ENCODE results near the gene SLC28A3.
A peak's percentile ranks its signal among the peaks of the same experiment; 100 is the strongest.

The SLC28A3 gene

GRCh38 chr9:84379740-84380139, 39.2 kb upstream of the SLC28A3 start (continued):
- TF ChIP-seq, protein P1, sequence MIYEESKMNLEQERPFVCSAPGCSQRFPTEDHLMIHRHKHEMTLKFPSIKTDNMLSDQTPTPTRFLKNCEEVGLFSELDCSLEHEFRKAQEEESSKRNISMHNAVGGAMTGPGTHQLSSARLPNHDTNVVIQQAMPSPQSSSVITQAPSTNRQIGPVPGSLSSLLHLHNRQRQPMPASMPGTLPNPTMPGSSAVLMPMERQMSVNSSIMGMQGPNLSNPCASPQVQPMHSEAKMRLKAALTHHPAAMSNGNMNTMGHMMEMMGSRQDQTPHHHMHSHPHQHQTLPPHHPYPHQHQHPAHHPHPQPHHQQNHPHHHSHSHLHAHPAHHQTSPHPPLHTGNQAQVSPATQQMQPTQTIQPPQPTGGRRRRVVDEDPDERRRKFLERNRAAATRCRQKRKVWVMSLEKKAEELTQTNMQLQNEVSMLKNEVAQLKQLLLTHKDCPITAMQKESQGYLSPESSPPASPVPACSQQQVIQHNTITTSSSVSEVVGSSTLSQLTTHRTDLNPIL (CRISPR knock-in tag; IDR thresholded peaks at IDR 0.05; ENCODE audit: low read depth): no peak
- TF ChIP-seq CSDC2 (CRISPR knock-in tag; IDR thresholded peaks at IDR 0.05): no peak
- no peak for TF ChIP-seq ZC3H10 (CRISPR knock-in tag; IDR thresholded peaks at IDR 0.05)

DNA sequence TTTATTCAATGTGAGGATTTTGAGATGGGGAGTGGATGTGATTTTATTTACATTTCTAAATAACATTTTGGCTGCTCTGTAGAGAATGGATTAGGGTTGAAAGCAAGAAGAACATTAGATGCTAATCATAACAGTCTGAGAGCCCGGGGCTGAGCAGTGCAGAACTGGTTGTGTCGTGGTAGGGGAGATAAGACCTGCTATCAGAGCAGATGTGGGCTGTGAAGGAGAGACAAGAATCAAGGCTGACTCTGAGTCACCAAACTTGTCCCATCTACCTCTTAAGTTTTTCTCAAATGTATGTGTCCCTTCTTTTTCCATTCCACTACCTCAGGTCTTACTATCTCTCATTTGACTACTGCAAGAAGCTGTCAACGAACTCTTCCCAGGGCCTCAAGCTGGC, 35.4 kb upstream of the SLC28A3 start:
- TF ChIP-seq CSRNP3 (CRISPR knock-in tag; IDR thresholded peaks at IDR 0.05) (no peak), TCF4 (CRISPR knock-in tag; IDR thresholded peaks at IDR 0.05; ENCODE audit: borderline replicate concordance) (peak; percentile 74)
- no peak for ATAC-seq

GRCh38 chr9:84374516-84374915, 34.0 kb upstream of the SLC28A3 start:
- TF ChIP-seq ARNTL (CRISPR knock-in tag; IDR thresholded peaks at IDR 0.05; ENCODE audit: borderline replicate concordance, low read depth): no peak
- TF ChIP-seq, protein P1 (CRISPR knock-in tag; IDR thresholded peaks at IDR 0.05; ENCODE audit: low read depth): no peak
- no peak for TF ChIP-seq TCF4 (CRISPR knock-in tag; IDR thresholded peaks at IDR 0.05; ENCODE audit: borderline replicate concordance)
- TF ChIP-seq RARB (CRISPR knock-in tag; IDR thresholded peaks at IDR 0.05): no peak
- TF ChIP-seq, protein P2, sequence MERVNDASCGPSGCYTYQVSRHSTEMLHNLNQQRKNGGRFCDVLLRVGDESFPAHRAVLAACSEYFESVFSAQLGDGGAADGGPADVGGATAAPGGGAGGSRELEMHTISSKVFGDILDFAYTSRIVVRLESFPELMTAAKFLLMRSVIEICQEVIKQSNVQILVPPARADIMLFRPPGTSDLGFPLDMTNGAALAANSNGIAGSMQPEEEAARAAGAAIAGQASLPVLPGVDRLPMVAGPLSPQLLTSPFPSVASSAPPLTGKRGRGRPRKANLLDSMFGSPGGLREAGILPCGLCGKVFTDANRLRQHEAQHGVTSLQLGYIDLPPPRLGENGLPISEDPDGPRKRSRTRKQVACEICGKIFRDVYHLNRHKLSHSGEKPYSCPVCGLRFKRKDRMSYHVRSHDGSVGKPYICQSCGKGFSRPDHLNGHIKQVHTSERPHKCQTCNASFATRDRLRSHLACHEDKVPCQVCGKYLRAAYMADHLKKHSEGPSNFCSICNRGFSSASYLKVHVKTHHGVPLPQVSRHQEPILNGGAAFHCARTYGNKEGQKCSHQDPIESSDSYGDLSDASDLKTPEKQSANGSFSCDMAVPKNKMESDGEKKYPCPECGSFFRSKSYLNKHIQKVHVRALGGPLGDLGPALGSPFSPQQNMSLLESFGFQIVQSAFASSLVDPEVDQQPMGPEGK (CRISPR knock-in tag; IDR thresholded peaks at IDR 0.05; ENCODE audit: borderline replicate concordance): no peak
- TF ChIP-seq SNAI2 (CRISPR knock-in tag; IDR thresholded peaks at IDR 0.05): no peak
- no peak for TF ChIP-seq POU6F1 (CRISPR knock-in tag; IDR thresholded peaks at IDR 0.05; ENCODE audit: borderline replicate concordance, low read depth)
- no peak for TF ChIP-seq ZNF8 (CRISPR knock-in tag; IDR thresholded peaks at IDR 0.05)
- no peak for TF ChIP-seq CSRNP3 (CRISPR knock-in tag; IDR thresholded peaks at IDR 0.05)
- no peak for TF ChIP-seq ZNF565 (CRISPR knock-in tag; conservative IDR thresholded peaks at IDR 0.05; ENCODE audit: low read depth)

DNA sequence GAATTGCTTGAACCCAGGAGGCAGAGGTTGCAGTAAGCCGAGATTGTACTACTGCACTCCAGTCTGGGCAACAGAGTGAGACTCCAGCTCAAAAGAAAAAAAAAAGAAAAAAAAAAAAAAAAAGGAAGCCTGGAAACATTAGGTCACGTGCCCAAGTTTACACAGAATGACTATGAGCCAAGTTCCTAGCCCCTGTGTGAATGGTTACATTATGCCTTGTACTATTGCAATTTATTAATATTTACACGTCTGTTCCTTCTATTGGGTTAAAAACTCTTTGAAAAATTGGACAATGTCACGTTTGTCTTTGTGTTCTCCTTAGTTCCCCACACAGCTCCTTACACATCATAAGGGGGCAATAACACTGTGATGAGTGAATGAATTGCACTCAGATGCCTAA, 33.5 kb upstream of the SLC28A3 start:
- no peak for ATAC-seq
- no peak for TF ChIP-seq CSDC2 (CRISPR knock-in tag; IDR thresholded peaks at IDR 0.05)
- no peak for TF ChIP-seq PPARA (CRISPR knock-in tag; IDR thresholded peaks at IDR 0.05; ENCODE audit: borderline replicate concordance)
- no peak for TF ChIP-seq ZC3H10 (CRISPR knock-in tag; IDR thresholded peaks at IDR 0.05)
- no peak for TF ChIP-seq ZFP3 (CRISPR knock-in tag; IDR thresholded peaks at IDR 0.05)
- TF ChIP-seq ZNF8 (CRISPR knock-in tag; IDR thresholded peaks at IDR 0.05): no peak
- TF ChIP-seq ZFP30 (CRISPR knock-in tag; IDR thresholded peaks at IDR 0.05): no peak

More at GRCh38 chr9:84374516-84374915, 34.0 kb upstream of the SLC28A3 start:
- ATAC-seq: no peak

GRCh38 chr9:84371737-84372136, 31.2 kb upstream of the SLC28A3 start:
- TF ChIP-seq SNAI2 (CRISPR knock-in tag; IDR thresholded peaks at IDR 0.05) (no peak), OSR1 (CRISPR knock-in tag; IDR thresholded peaks at IDR 0.05) (no peak), POU6F1 (CRISPR knock-in tag; IDR thresholded peaks at IDR 0.05; ENCODE audit: borderline replicate concordance, low read depth) (no peak), CSRNP3 (CRISPR knock-in tag; IDR thresholded peaks at IDR 0.05) (no peak), ISL1 (CRISPR knock-in tag; IDR thresholded peaks at IDR 0.05) (no peak), TCF4 (CRISPR knock-in tag; IDR thresholded peaks at IDR 0.05; ENCODE audit: borderline replicate concordance) (no peak), ZNF565 (CRISPR knock-in tag; conservative IDR thresholded peaks at IDR 0.05; ENCODE audit: low read depth) (no peak), GLIS3 (CRISPR knock-in tag; IDR thresholded peaks at IDR 0.05) (no peak), RARB (CRISPR knock-in tag; IDR thresholded peaks at IDR 0.05) (no peak), ZFP3 (CRISPR knock-in tag; IDR thresholded peaks at IDR 0.05) (no peak), ZFP30 (CRISPR knock-in tag; IDR thresholded peaks at IDR 0.05) (no peak)
- no peak for ATAC-seq
